GM12873 (cell line): ENCODE results near the gene CDKN2D.

ENCODE experiments used
- CTCF ChIP-seq: IDR thresholded peaks from 2 replicates; pipeline ENCODE4 v1.5.1; 2012; ENCODE audit warnings: low read depth, mild to moderate bottlenecking, moderate library complexity, low read length, control low read depth; ENCODE audit not compliant: insufficient read depth; ENCODE audit errors: missing control alignments

The CDKN2D gene

GRCh38 chr19:10535613-10536012 lies 33.2 kb downstream of the CDKN2D start:
- TF ChIP-seq CTCF: no peak

GRCh38 chr19:10533646-10534386 lies 35.0 kb downstream of the CDKN2D start:
- TF ChIP-seq CTCF: no peak

GRCh38 chr19:10532457-10532856 lies 36.3 kb downstream of the CDKN2D start:
- no peak for TF ChIP-seq CTCF

- TF ChIP-seq CTCF: no peak
These were observed 43.1 kb downstream of the CDKN2D start for GRCh38 chr19:10525636-10526035.

- TF ChIP-seq CTCF: no peak
These were observed 45.6 kb downstream of the CDKN2D start for GRCh38 chr19:10523135-10523636.

- TF ChIP-seq CTCF: no peak
These were observed 47.2 kb downstream of the CDKN2D start for GRCh38 chr19:10521461-10522171.

GRCh38 chr19:10520652-10521318 lies 48.0 kb downstream of the CDKN2D start:
- TF ChIP-seq CTCF: no peak
